Measurements from ENCODE around the gene ULK3.

DNA sequence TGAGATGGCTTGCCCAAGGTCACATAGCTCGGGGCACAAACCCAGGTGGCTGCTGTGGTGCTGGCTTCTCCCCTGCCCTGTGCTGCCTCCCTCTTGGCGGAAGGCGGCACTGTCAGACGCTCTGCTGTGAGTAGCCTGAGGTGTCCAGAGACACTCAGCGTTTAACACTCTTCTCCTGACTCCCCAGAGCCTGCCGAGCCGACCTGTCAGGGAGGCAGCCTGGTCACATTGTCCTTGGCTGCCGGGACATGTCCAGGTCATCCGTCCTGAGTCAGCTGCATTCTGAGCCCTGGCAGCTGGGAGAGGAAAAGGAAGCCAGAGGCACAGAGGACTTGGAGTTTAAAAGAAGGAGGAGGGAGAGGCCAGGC lies 25.6 kb downstream of the ULK3 start:
- TF ChIP-seq, protein P1, sequence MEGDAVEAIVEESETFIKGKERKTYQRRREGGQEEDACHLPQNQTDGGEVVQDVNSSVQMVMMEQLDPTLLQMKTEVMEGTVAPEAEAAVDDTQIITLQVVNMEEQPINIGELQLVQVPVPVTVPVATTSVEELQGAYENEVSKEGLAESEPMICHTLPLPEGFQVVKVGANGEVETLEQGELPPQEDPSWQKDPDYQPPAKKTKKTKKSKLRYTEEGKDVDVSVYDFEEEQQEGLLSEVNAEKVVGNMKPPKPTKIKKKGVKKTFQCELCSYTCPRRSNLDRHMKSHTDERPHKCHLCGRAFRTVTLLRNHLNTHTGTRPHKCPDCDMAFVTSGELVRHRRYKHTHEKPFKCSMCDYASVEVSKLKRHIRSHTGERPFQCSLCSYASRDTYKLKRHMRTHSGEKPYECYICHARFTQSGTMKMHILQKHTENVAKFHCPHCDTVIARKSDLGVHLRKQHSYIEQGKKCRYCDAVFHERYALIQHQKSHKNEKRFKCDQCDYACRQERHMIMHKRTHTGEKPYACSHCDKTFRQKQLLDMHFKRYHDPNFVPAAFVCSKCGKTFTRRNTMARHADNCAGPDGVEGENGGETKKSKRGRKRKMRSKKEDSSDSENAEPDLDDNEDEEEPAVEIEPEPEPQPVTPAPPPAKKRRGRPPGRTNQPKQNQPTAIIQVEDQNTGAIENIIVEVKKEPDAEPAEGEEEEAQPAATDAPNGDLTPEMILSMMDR (conservative IDR thresholded peaks at IDR 0.05; ENCODE audit: low read depth, low read length): no peak
- no peak for TF ChIP-seq EZH2 (IDR thresholded peaks at IDR 0.05; ENCODE audit: borderline replicate concordance, low read depth, low read length, poor library complexity, severe bottlenecking)

All from A673 (cell line).